Effector memory CD4-positive, alpha-beta T cell (primary cell): ENCODE measurements around the gene KRTAP5-4.
A peak's percentile ranks its signal among the peaks of the same experiment; 100 is the strongest.

ENCODE experiments used
- DNase-seq, 3 donors: peaks; one replicate each; pipeline ENCODE4 v3.0.0-alpha.2; 2020
- H3K27ac ChIP-seq: 2 replicates; pipeline ENCODE4 v1.7.0; 2013; ENCODE audit warnings: mild to moderate bottlenecking, low read length, moderate library complexity; ENCODE audit not compliant: insufficient read depth, poor library complexity, severe bottlenecking
- H3K27me3 ChIP-seq: replicated peaks from 2 replicates; pipeline ENCODE4 v1.7.0; 2013; ENCODE audit warnings: mild to moderate bottlenecking, low read length; ENCODE audit not compliant: insufficient read depth, control insufficient read depth, poor library complexity, severe bottlenecking
- H3K36me3 ChIP-seq: 2 replicates; pipeline ENCODE4 v1.7.0; 2013; ENCODE audit warnings: mild to moderate bottlenecking, low read length, moderate library complexity; ENCODE audit not compliant: control insufficient read depth, insufficient read depth
- H3K4me1 ChIP-seq: 2 replicates; pipeline ENCODE4 v1.7.0; 2013; ENCODE audit warnings: low read length, mild to moderate bottlenecking; ENCODE audit not compliant: control insufficient read depth, insufficient read depth, poor library complexity, severe bottlenecking
- H3K4me3 ChIP-seq: 2 replicates; pipeline ENCODE4 v1.7.0; 2013; ENCODE audit warnings: low read length, low read depth, mild to moderate bottlenecking; ENCODE audit not compliant: insufficient read depth, poor library complexity, severe bottlenecking
- H3K9me3 ChIP-seq: 2 replicates; pipeline ENCODE4 v1.7.0; 2013; ENCODE audit warnings: mild to moderate bottlenecking, low read length, moderate library complexity; ENCODE audit not compliant: control insufficient read depth

Gene KRTAP5-4

GRCh38 chr11:1637628-1638027 is 15.7 kb upstream of the KRTAP5-4 start:
- Histone ChIP-seq H3K36me3 (no peaks in the 10 kb centered on the region), H3K27ac (no peak overlapping the region), H3K4me3 (no peak overlapping the region), H3K27me3 (peaks cover 6% of the 10 kb centered on the region), H3K9me3 (no peaks in the 10 kb centered on the region), H3K4me1 (no peaks in the 10 kb centered on the region)
- DNase-seq, result no peak

- H3K27me3 ChIP-seq, result peaks cover 14% of the 10 kb centered on the region
- no peak overlapping the region for H3K27ac ChIP-seq
- no peaks in the 10 kb centered on the region for H3K36me3 ChIP-seq
- DNase-seq, result no peak
- no peaks in the 10 kb centered on the region for H3K4me1 ChIP-seq
- H3K9me3 ChIP-seq, result no peaks in the 10 kb centered on the region
- H3K4me3 ChIP-seq, result no peak overlapping the region
Observed at GRCh38 chr11:1636291-1636950, 14.5 kb upstream of the KRTAP5-4 start.

- peaks cover 14% of the 10 kb centered on the region for H3K27me3 ChIP-seq
- H3K9me3 ChIP-seq, result no peaks in the 10 kb centered on the region
- no peak overlapping the region for H3K4me3 ChIP-seq
- H3K36me3 ChIP-seq, result no peaks in the 10 kb centered on the region
- no peak for DNase-seq
- H3K27ac ChIP-seq, result no peak overlapping the region
- peaks cover 5% of the 10 kb centered on the region for H3K4me1 ChIP-seq
Observed at GRCh38 chr11:1633864-1634263, 11.9 kb upstream of the KRTAP5-4 start.

GRCh38 chr11:1632053-1632714 is 10.2 kb upstream of the KRTAP5-4 start:
- H3K9me3 ChIP-seq, result no peaks in the 10 kb centered on the region
- no peak overlapping the region for H3K4me3 ChIP-seq
- H3K27ac ChIP-seq, result no peak overlapping the region
- peaks cover 10% of the 10 kb centered on the region for H3K4me1 ChIP-seq
- H3K36me3 ChIP-seq, result no peaks in the 10 kb centered on the region
- DNase-seq, result no peak
- H3K27me3 ChIP-seq, result peaks cover 14% of the 10 kb centered on the region

GRCh38 chr11:1631066-1631568 is 9.2 kb upstream of the KRTAP5-4 start:
- H3K36me3 ChIP-seq, result no peaks in the 10 kb centered on the region
- peaks cover 14% of the 10 kb centered on the region for H3K27me3 ChIP-seq
- DNase-seq, result no peak
- H3K4me3 ChIP-seq, result no peak overlapping the region
- H3K9me3 ChIP-seq, result no peaks in the 10 kb centered on the region
- no peak overlapping the region for H3K27ac ChIP-seq
- peaks cover 10% of the 10 kb centered on the region for H3K4me1 ChIP-seq

- no peaks in the 10 kb centered on the region for H3K36me3 ChIP-seq
- H3K4me1 ChIP-seq, result peaks cover 10% of the 10 kb centered on the region
- peaks cover 14% of the 10 kb centered on the region for H3K27me3 ChIP-seq
- H3K27ac ChIP-seq, result no peak overlapping the region
- no peak for DNase-seq
- H3K4me3 ChIP-seq, result no peak overlapping the region
- no peaks in the 10 kb centered on the region for H3K9me3 ChIP-seq
Observed at GRCh38 chr11:1630271-1630670, 8.3 kb upstream of the KRTAP5-4 start.

- H3K4me1 ChIP-seq, result peaks cover 10% of the 10 kb centered on the region
- H3K9me3 ChIP-seq, result no peaks in the 10 kb centered on the region
- H3K36me3 ChIP-seq, result no peaks in the 10 kb centered on the region
- no peak within 1 kb of the TSS for H3K27ac ChIP-seq
- DNase-seq, result no peak
- peaks cover 14% of the 10 kb centered on the region for H3K27me3 ChIP-seq
- H3K4me3 ChIP-seq, result no peak within 1 kb of the TSS
Observed at GRCh38 chr11:1629326-1630185, 7.6 kb upstream of the KRTAP5-4 start, which contains the start of gene KRTAP5-5. Gene KRTAP5-5, plus strand, starts transcription at chr11:1629775. Its CDS starts 66 bp downstream, at chr11:1629841.

GRCh38 chr11:1628506-1629325 is 6.8 kb upstream of the KRTAP5-4 start:
- Histone ChIP-seq H3K4me1 (peaks cover 10% of the 10 kb centered on the region), H3K27ac (no peak overlapping the region), H3K4me3 (no peak overlapping the region), H3K27me3 (peaks cover 14% of the 10 kb centered on the region), H3K9me3 (no peaks in the 10 kb centered on the region), H3K36me3 (no peaks in the 10 kb centered on the region)
- DNase-seq, result peak; percentile 20 to 45 (median 41)

GRCh38 chr11:1625541-1625940 is 3.6 kb upstream of the KRTAP5-4 start:
- H3K4me1 ChIP-seq, result peaks cover 10% of the 10 kb centered on the region
- H3K9me3 ChIP-seq, result no peaks in the 10 kb centered on the region
- peaks cover 2% of the 10 kb centered on the region for H3K27me3 ChIP-seq
- no peak overlapping the region for H3K4me3 ChIP-seq
- no peak for DNase-seq
- no peak overlapping the region for H3K27ac ChIP-seq
- H3K36me3 ChIP-seq, result no peaks in the 10 kb centered on the region
